Chondrocyte (in vitro differentiated cells): ENCODE results near the gene MAP2K6. TPM values are rescaled to one million over a fixed set of nuclear protein-coding genes. Genes with fewer than 3 reads are reported as not detected.

Experiments used
- DNase-seq: peaks from one replicate; pipeline ENCODE4 v3.0.0; 2021; ENCODE audit warnings: mixed read lengths, low spot score
- H3K27ac Mint-ChIP-seq: one replicate; pipeline ENCODE4 v1.8.0; 2021; ENCODE audit warnings: mild to moderate bottlenecking, moderate library complexity, mixed read lengths; ENCODE audit not compliant: unreplicated experiment
- H3K27me3 Mint-ChIP-seq: 2 replicates; pipeline ENCODE4 v1.8.0; 2021; ENCODE audit warnings: low read depth, mixed read lengths
- H3K36me3 Mint-ChIP-seq: 2 replicates; pipeline ENCODE4 v1.8.0; 2021; ENCODE audit warnings: low read depth, mixed read lengths
- H3K4me1 Mint-ChIP-seq: 2 replicates; pipeline ENCODE4 v1.8.0; 2021; ENCODE audit warnings: low read depth, mild to moderate bottlenecking, mixed read lengths
- H3K4me3 Mint-ChIP-seq: one replicate; pipeline ENCODE4 v1.8.0; 2021; ENCODE audit warnings: mild to moderate bottlenecking, moderate library complexity, mixed read lengths; ENCODE audit not compliant: unreplicated experiment
- H3K9me3 Mint-ChIP-seq: 2 replicates; pipeline ENCODE4 v1.8.0; 2021; ENCODE audit warnings: low read depth, mixed read lengths
- total RNA-seq: library from RNA; stranded (reverse); gene quantifications from 3 replicates; pipeline ENCODE4 v1.2.1, GENCODE V29; 2021
- TF ChIP-seq, protein P1 (sequence below): fragments of 200-600 bp; sonication (generic); IDR thresholded peaks from 2 replicates; pipeline ENCODE4 v1.5.0; 2021; ENCODE audit warnings: antibody characterized with exemption, mild to moderate bottlenecking, moderate library complexity

Gene MAP2K6
- total RNA-seq, 1 donor from 2014 or later: 0.75 TPM

DNA sequence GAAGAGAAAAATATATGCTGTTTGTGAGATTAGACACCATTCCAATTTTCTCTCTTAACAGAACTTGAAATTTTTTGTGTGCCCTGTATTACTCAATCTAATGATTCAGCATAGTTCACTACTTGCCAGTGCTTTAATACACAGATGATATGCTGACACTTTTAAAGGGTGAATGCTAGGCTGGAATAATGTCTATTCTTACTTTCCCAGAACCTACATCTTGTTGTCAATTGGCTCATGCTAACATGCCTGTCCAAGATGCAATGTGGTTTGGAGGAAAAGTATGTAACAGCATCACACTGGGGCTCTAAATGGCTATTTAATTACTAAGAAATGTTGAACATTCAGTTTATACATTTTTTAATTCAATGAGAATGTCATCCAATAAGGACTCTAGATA is 7.6 kb upstream of the MAP2K6 start:
- H3K4me1 Mint-ChIP-seq: peaks cover 6% of the 10 kb centered on the region
- H3K36me3 Mint-ChIP-seq: no peaks in the 10 kb centered on the region
- TF ChIP-seq, protein P1, sequence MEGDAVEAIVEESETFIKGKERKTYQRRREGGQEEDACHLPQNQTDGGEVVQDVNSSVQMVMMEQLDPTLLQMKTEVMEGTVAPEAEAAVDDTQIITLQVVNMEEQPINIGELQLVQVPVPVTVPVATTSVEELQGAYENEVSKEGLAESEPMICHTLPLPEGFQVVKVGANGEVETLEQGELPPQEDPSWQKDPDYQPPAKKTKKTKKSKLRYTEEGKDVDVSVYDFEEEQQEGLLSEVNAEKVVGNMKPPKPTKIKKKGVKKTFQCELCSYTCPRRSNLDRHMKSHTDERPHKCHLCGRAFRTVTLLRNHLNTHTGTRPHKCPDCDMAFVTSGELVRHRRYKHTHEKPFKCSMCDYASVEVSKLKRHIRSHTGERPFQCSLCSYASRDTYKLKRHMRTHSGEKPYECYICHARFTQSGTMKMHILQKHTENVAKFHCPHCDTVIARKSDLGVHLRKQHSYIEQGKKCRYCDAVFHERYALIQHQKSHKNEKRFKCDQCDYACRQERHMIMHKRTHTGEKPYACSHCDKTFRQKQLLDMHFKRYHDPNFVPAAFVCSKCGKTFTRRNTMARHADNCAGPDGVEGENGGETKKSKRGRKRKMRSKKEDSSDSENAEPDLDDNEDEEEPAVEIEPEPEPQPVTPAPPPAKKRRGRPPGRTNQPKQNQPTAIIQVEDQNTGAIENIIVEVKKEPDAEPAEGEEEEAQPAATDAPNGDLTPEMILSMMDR: no peak
- peaks cover 3% of the 10 kb centered on the region for H3K9me3 Mint-ChIP-seq
- no peak overlapping the region for H3K4me3 Mint-ChIP-seq
- no peak overlapping the region for H3K27ac Mint-ChIP-seq
- no peaks in the 10 kb centered on the region for H3K27me3 Mint-ChIP-seq
- no peak for DNase-seq

DNA sequence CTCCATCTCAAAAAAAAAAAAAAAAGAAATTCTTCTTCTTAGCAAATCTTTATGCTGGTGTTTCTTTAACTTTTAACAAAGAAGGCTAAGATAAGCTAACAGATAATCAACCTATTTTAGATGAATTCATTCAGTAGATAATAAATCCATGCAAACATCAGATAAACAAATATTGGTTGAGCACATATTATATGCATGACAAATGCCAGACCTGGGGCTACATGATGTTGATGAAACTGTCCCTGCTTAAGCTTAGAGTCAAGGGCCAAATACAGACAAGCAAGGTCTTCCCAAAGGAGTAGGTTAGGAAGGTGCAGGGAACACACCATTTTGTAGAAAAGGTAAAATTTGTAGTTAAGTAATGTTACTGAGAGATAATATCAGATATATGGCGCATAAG is 6.7 kb upstream of the MAP2K6 start:
- TF ChIP-seq, protein P1: no peak
- H3K9me3 Mint-ChIP-seq: peaks cover 3% of the 10 kb centered on the region
- H3K27ac Mint-ChIP-seq: no peak overlapping the region
- H3K4me1 Mint-ChIP-seq: peaks cover 3% of the 10 kb centered on the region
- H3K4me3 Mint-ChIP-seq: no peak overlapping the region
- no peaks in the 10 kb centered on the region for H3K36me3 Mint-ChIP-seq
- DNase-seq: no peak
- no peaks in the 10 kb centered on the region for H3K27me3 Mint-ChIP-seq

DNA sequence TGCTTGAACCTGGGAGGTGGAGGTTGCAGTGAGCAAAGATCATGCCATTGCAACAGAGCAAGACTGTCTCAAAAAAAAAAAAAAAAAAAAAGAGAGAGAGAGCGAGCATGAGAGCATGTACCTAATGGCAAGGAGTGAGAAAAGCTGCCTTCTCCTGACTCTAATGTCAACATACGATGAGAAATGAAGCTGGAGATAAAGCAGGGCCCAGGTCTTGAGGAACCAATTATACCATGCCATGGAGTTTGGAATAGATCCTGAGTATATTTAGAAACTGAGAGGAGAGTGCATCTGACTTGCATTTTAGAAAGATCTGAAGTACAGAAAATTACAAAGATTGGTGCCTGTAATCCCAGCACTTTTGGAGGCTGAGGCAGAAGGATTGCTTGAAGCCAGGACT is 3.8 kb upstream of the MAP2K6 start:
- Mint-ChIP-seq H3K36me3 (no peaks in the 10 kb centered on the region), H3K9me3 (peaks cover 3% of the 10 kb centered on the region), H3K4me3 (no peak overlapping the region), H3K27me3 (no peaks in the 10 kb centered on the region), H3K4me1 (no peaks in the 10 kb centered on the region), H3K27ac (no peak overlapping the region)
- TF ChIP-seq, protein P1: no peak
- no peak for DNase-seq

DNA sequence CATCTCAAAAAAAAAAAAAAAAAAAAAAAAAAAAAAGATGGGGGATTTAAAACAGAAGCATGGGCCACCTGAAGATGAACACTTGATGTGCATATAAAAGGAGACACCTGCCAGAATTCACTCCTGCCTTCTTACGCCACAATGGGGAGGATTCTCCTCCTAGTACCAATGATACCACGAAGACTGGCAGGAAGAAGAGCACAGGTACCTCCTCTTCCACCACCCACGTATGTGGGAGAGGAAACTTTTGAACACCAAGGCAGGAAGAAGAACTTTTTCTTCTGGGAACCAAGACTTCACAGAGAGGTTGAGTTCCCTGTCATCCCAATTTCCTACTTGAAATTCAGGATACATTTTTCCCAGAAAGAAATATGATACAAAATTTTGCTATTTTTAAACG is 2.7 kb upstream of the MAP2K6 start:
- DNase-seq: no peak
- no peak overlapping the region for H3K4me3 Mint-ChIP-seq
- no peaks in the 10 kb centered on the region for H3K27me3 Mint-ChIP-seq
- H3K9me3 Mint-ChIP-seq: peaks cover 3% of the 10 kb centered on the region
- H3K4me1 Mint-ChIP-seq: no peaks in the 10 kb centered on the region
- no peaks in the 10 kb centered on the region for H3K36me3 Mint-ChIP-seq
- no peak overlapping the region for H3K27ac Mint-ChIP-seq
- TF ChIP-seq, protein P1: no peak

DNA sequence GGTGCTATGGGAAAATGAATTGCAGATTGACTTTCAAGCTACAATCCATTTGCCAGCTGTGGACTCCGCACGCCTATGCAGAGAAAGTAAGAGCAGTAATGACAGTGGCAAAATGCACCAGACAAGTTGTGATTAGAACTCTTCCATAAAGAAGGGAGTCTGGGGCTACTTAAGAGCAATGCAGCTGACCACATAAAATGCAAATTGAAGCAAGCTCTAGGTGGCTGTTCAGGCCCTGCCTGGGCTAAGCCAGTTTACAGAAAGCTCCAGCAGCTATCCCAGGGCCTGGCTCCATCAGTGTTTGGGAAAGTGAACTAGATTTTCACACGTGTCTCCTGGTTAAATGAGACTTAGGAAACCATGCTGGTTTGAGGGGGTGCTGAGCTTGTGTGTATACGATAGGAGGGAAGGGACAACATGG is 2.2 kb upstream of the MAP2K6 start:
- DNase-seq: no peak
- Mint-ChIP-seq H3K4me3 (no peak overlapping the region), H3K36me3 (no peaks in the 10 kb centered on the region), H3K4me1 (no peaks in the 10 kb centered on the region), H3K27ac (no peak overlapping the region), H3K9me3 (peaks cover 3% of the 10 kb centered on the region), H3K27me3 (no peaks in the 10 kb centered on the region)
- TF ChIP-seq, protein P1: no peak
